ENCODE results near the gene SNPH. TPM values are rescaled to one million over a fixed set of nuclear protein-coding genes. Genes with fewer than 3 reads are reported as not detected.
"Not testable (repeated sequence)": the region's sequence is repeated elsewhere in the genome, so short reads cannot be mapped to it uniquely, and the experiment has no call there.

Gene SNPH
- total RNA-seq: 10 to 100 TPM in 4 of 5 experiments, 1 to 10 TPM in 1; 7.3 to 43.4 (median 22.5) TPM
- 10 to 100 TPM in 1 of 2 donors, 1 to 10 TPM in 1; 6.0 to 16.7 TPM for polyA plus RNA-seq
- total RNA-seq: 74.3 reads per million, percentile 79 among the genes with 10 or more reads in this experiment

GRCh38 chr20:1266167-1266973 lies at the start of gene SNPH:
TSS of gene SNPH (plus strand) at chr20:1266294. CDS start at chr20:1296240, 29,946 bp downstream.
- Mint-ChIP-seq H3K4me1 (peaks cover 22 to 87% (median 81%) of the 10 kb centered on the region in 7 donors), H3K36me3 (peaks cover 0 to 11% (median 4%) of the 10 kb centered on the region in 5 donors), H3K27ac (peak within 1 kb of the TSS; percentile 77 to 100 (median 98)), H3K4me3 (peak within 1 kb of the TSS; percentile 79 to 99 (median 93)), H3K9me3 (peaks cover 0 to 9% (median 1%) of the 10 kb centered on the region in 11 donors), H3K27me3 (peaks cover 0 to 5% (median 0%) of the 10 kb centered on the region in 5 donors)
- POLR2A ChIA-PET: interaction anchor here (0.7 to 6.0 kb wide), 11 partner anchors 9 to 127 kb away, joined by 3 to 74 read pairs (median 5); partner anchors contain the start of genes FKBP1A and SDCBP2
- intact Hi-C loops (cut with micrococcal nuclease): loop anchor here (1.0 to 2.0 kb wide), 14 partner anchors 15 to 433 kb away; partner anchors contain the start of genes PSMF1 (in 2 of the 2), FAM110A (in 1 of the 2), FKBP1A (in 1 of the 2) and NSFL1C (in 1 of the 2)
- DNase-seq (peak; percentile 41 to 79 (median 67)), ATAC-seq (peak; percentile 93)
- Histone ChIP-seq H3K9me3 (ENCODE audit: control insufficient read depth in 2 of 3, low read length in 3 of 3) (no peaks in the 10 kb centered on the region), H3K4me3 (ENCODE audit: low read length) (peak within 1 kb of the TSS; percentile 66), H3K27me3 (ENCODE audit: control insufficient read depth in 2 of 2, insufficient read depth in 2 of 2, low read length in 2 of 2) (no peaks in the 10 kb centered on the region), H3K4me1 (ENCODE audit: control insufficient read depth in 2 of 2, insufficient read depth in 2 of 2, low read length in 2 of 2) (peaks cover 9 to 54% of the 10 kb centered on the region in 2 donors), H3K36me3 (ENCODE audit: control insufficient read depth in 2 of 3, insufficient read depth in 3 of 3, low read length in 3 of 3) (peaks cover 0 to 22% (median 0%) of the 10 kb centered on the region in 3 experiments), H3K27ac (ENCODE audit: low read depth, low read length) (peak within 1 kb of the TSS; percentile 88)
- CTCF ChIA-PET: interaction anchor here (0.6 to 1.2 kb wide), 4 partner anchors 12 to 46 kb away, joined by 3 to 5 read pairs (median 4); no protein-coding TSS in a partner anchor

- ATAC-seq; H3K36me3 Mint-ChIP-seq; H3K36me3 ChIP-seq (ENCODE audit: control insufficient read depth in 2 of 3, insufficient read depth in 3 of 3, low read length in 3 of 3); H3K9me3 Mint-ChIP-seq; H3K27me3 ChIP-seq (ENCODE audit: control insufficient read depth in 2 of 2, insufficient read depth in 2 of 2, low read length in 2 of 2); H3K4me3 ChIP-seq (ENCODE audit: low read length); H3K9me3 ChIP-seq (ENCODE audit: control insufficient read depth in 2 of 3, low read length in 3 of 3): not testable (repeated sequence)
- Histone ChIP-seq H3K27ac (ENCODE audit: low read depth, low read length) (peak overlapping the region; percentile 56), H3K4me1 (ENCODE audit: control insufficient read depth in 2 of 2, insufficient read depth in 2 of 2, low read length in 2 of 2) (peaks cover 5 to 27% of the 10 kb centered on the region in 2 donors)
- Mint-ChIP-seq H3K27ac (peak overlapping the region in 8 of 9 donors; percentile 35 to 97 (median 86)), H3K4me1 (peaks cover 21 to 55% (median 36%) of the 10 kb centered on the region in 7 donors), H3K27me3 (peaks cover 0 to 33% (median 0%) of the 10 kb centered on the region in 5 donors), H3K4me3 (peak overlapping the region; percentile 6 to 76 (median 50))
- ChIA-PET POLR2A (interaction anchor here (0.6 to 1.7 kb wide), 6 partner anchors 11 to 165 kb away, joined by 3 to 6 read pairs (median 4); partner anchors contain the start of gene SNPH), CTCF (interaction anchor here (0.9 to 1.3 kb wide), 2 partner anchors 65 to 219 kb away, joined by 3 to 4 read pairs; no protein-coding TSS in a partner anchor)
- intact Hi-C loops (cut with micrococcal nuclease): loop anchor here in 1 of 2 donors (1.0 to 10.0 kb wide), 6 partner anchors 9 to 672 kb away; partner anchors contain the start of genes CSNK2A1 and SNPH
- peak in 6 of 9 donors; percentile 29 to 46 (median 34) for DNase-seq
Measured at GRCh38 chr20:1216527-1217427, 49.3 kb upstream of the SNPH start.

- H3K4me3 Mint-ChIP-seq; H3K9me3 ChIP-seq (ENCODE audit: control insufficient read depth in 2 of 3, low read length in 3 of 3); H3K27me3 ChIP-seq (ENCODE audit: control insufficient read depth in 2 of 2, insufficient read depth in 2 of 2, low read length in 2 of 2); DNase-seq; POLR2A ChIA-PET; H3K4me3 ChIP-seq (ENCODE audit: low read length); H3K36me3 ChIP-seq (ENCODE audit: control insufficient read depth in 2 of 3, insufficient read depth in 3 of 3, low read length in 3 of 3); H3K36me3 Mint-ChIP-seq; H3K27ac ChIP-seq (ENCODE audit: low read depth, low read length); CTCF ChIA-PET; ATAC-seq: not testable (repeated sequence)
- Mint-ChIP-seq H3K9me3 (peaks cover 0 to 14% (median 4%) of the 10 kb centered on the region in 11 donors), H3K27ac (peak overlapping the region in 2 of 9 donors; percentile 10 to 72), H3K4me1 (peaks cover 5 to 25% (median 17%) of the 10 kb centered on the region in 7 donors), H3K27me3 (peaks cover 0 to 65% (median 0%) of the 10 kb centered on the region in 5 donors)
- H3K4me1 ChIP-seq (ENCODE audit: control insufficient read depth in 2 of 2, insufficient read depth in 2 of 2, low read length in 2 of 2): peaks cover 8 to 12% of the 10 kb centered on the region in 2 donors
- intact Hi-C loops (cut with micrococcal nuclease): loop anchor here (10.0 kb wide), 2 partner anchors 818 to 882 kb away; partner anchors contain the start of genes RBCK1 (in 1 of the 2) and STK35 (in 1 of the 2)
Measured at GRCh38 chr20:1222750-1223149, 43.3 kb upstream of the SNPH start.

GRCh38 chr20:1224205-1224890 lies 41.7 kb upstream of the SNPH start:
- H3K27me3 Mint-ChIP-seq: peaks cover 0 to 65% (median 4%) of the 10 kb centered on the region in 5 donors
- peak overlapping the region in 8 of 9 donors; percentile 34 to 81 (median 58) for H3K27ac Mint-ChIP-seq
- peaks cover 0 to 4% of the 10 kb centered on the region in 2 donors for H3K27me3 ChIP-seq (ENCODE audit: control insufficient read depth in 2 of 2, insufficient read depth in 2 of 2, low read length in 2 of 2)
- ATAC-seq (no peak), DNase-seq (peak in 3 of 9 donors; percentile 11 to 37 (median 15))
- ChIA-PET CTCF (interaction anchor here (1.0 to 2.7 kb wide), 2 partner anchors 11 to 76 kb away, joined by 4 to 7 read pairs; no protein-coding TSS in a partner anchor), POLR2A (interaction anchor here (0.6 to 0.8 kb wide), 3 partner anchors 42 to 166 kb away, joined by 3 read pairs; partner anchors contain the start of gene SNPH)
- peaks cover 0 to 5% (median 0%) of the 10 kb centered on the region in 3 experiments for H3K36me3 ChIP-seq (ENCODE audit: control insufficient read depth in 2 of 3, insufficient read depth in 3 of 3, low read length in 3 of 3)
- H3K27ac ChIP-seq (ENCODE audit: low read depth, low read length): no peak overlapping the region
- H3K4me1 Mint-ChIP-seq: peaks cover 0 to 21% (median 14%) of the 10 kb centered on the region in 7 donors
- H3K9me3 Mint-ChIP-seq: peaks cover 0 to 14% (median 4%) of the 10 kb centered on the region in 11 donors
- intact Hi-C loops (cut with micrococcal nuclease): loop anchor here (2.0 to 10.0 kb wide), 3 partner anchors 242 to 880 kb away; partner anchors contain the start of genes NSFL1C (in 1 of the 2), RBCK1 (in 1 of the 2) and STK35 (in 1 of the 2)
- peak overlapping the region; percentile 10 to 75 (median 46) for H3K4me3 Mint-ChIP-seq
- H3K4me3 ChIP-seq (ENCODE audit: low read length): no peak overlapping the region
- H3K9me3 ChIP-seq (ENCODE audit: control insufficient read depth in 2 of 3, low read length in 3 of 3): no peaks in the 10 kb centered on the region
- peaks cover 0 to 4% (median 0%) of the 10 kb centered on the region in 5 donors for H3K36me3 Mint-ChIP-seq
- H3K4me1 ChIP-seq (ENCODE audit: control insufficient read depth in 2 of 2, insufficient read depth in 2 of 2, low read length in 2 of 2): peaks cover 8 to 12% of the 10 kb centered on the region in 2 donors

- peaks cover 0 to 4% (median 0%) of the 10 kb centered on the region in 5 donors for H3K36me3 Mint-ChIP-seq
- intact Hi-C loops (cut with micrococcal nuclease): loop anchor here (1.0 to 10.0 kb wide), 11 partner anchors 8 to 1427 kb away; partner anchors contain the start of genes FAM110A (in 1 of the 2), NOP56 (in 1 of the 2), NSFL1C (in 1 of the 2) and PSMF1 (in 1 of the 2)
- H3K27ac ChIP-seq (ENCODE audit: low read depth, low read length): peak overlapping the region; percentile 11
- H3K36me3 ChIP-seq (ENCODE audit: control insufficient read depth in 2 of 3, insufficient read depth in 3 of 3, low read length in 3 of 3): peaks cover 0 to 5% (median 0%) of the 10 kb centered on the region in 3 experiments
- H3K4me1 Mint-ChIP-seq: peaks cover 0 to 21% (median 14%) of the 10 kb centered on the region in 7 donors
- no peak overlapping the region for H3K4me3 ChIP-seq (ENCODE audit: low read length)
- ATAC-seq (no peak), DNase-seq (no peak)
- POLR2A ChIA-PET: interaction anchor here (0.6 to 1.4 kb wide), 8 partner anchors 38 to 242 kb away, joined by 3 to 8 read pairs (median 3); partner anchors contain the start of gene SNPH
- no peaks in the 10 kb centered on the region for H3K9me3 ChIP-seq (ENCODE audit: control insufficient read depth in 2 of 3, low read length in 3 of 3)
- peaks cover 8 to 12% of the 10 kb centered on the region in 2 donors for H3K4me1 ChIP-seq (ENCODE audit: control insufficient read depth in 2 of 2, insufficient read depth in 2 of 2, low read length in 2 of 2)
- H3K27ac Mint-ChIP-seq: peak overlapping the region in 4 of 9 donors; percentile 38 to 86 (median 79)
- peaks cover 0 to 65% (median 11%) of the 10 kb centered on the region in 5 donors for H3K27me3 Mint-ChIP-seq
- peak overlapping the region; percentile 62 to 92 (median 74) for H3K4me3 Mint-ChIP-seq
- peaks cover 0 to 10% of the 10 kb centered on the region in 2 donors for H3K27me3 ChIP-seq (ENCODE audit: control insufficient read depth in 2 of 2, insufficient read depth in 2 of 2, low read length in 2 of 2)
- peaks cover 0 to 14% (median 4%) of the 10 kb centered on the region in 11 donors for H3K9me3 Mint-ChIP-seq
- CTCF ChIA-PET: interaction anchor here (1.0 to 2.7 kb wide), 3 partner anchors 12 to 115 kb away, joined by 3 to 7 read pairs (median 4); no protein-coding TSS in a partner anchor
Measured at GRCh38 chr20:1225263-1225782, 40.8 kb upstream of the SNPH start.
